IPS-NIHi7 (cell line): ENCODE results near the gene OLFML2A.
A peak's percentile ranks its signal among the peaks of the same experiment; 100 is the strongest.

Experiments used
- DNase-seq: peaks from one replicate; pipeline ENCODE4 v3.0.0; 2012; ENCODE audit warnings: mixed read lengths; ENCODE audit errors: extremely low spot score

OLFML2A gene

DNA sequence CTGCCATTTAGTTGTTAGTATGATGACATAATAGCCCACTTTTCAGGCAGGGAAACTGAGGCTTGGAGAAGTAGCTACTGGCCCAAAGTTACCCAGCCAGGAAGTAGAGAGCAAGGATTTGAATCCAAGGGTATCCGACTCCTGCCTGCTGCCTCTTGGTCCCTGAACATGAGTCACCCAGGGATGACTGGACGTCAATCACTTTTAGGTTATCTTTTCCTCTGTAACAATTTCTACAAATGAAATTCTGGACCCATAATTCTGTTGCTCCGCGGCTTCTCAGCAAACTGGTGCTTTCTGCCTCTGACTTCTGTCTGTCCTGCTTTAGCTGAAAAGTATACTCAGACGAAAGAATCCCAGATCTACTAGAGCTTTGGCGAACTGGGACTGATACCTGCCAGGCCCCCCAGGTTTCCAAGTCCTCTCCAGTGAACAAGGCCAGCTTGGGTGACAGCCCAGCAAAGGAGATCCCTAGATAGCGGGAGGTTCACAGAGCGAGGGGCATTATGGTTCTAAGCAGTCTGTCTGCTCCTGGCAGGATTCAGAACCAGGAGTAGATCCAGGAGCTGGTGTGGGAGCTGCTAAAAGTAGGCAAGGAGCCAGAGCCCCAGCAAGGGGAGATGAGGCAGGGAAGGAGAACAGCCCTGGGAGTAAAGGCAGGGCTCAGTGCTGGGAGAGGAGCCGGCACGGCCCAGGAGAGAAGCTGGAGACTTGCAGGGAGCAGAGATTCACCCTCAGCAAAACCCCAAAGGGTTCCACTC, 20.6 kb downstream of the OLFML2A start:
- DNase-seq: no peak

DNA sequence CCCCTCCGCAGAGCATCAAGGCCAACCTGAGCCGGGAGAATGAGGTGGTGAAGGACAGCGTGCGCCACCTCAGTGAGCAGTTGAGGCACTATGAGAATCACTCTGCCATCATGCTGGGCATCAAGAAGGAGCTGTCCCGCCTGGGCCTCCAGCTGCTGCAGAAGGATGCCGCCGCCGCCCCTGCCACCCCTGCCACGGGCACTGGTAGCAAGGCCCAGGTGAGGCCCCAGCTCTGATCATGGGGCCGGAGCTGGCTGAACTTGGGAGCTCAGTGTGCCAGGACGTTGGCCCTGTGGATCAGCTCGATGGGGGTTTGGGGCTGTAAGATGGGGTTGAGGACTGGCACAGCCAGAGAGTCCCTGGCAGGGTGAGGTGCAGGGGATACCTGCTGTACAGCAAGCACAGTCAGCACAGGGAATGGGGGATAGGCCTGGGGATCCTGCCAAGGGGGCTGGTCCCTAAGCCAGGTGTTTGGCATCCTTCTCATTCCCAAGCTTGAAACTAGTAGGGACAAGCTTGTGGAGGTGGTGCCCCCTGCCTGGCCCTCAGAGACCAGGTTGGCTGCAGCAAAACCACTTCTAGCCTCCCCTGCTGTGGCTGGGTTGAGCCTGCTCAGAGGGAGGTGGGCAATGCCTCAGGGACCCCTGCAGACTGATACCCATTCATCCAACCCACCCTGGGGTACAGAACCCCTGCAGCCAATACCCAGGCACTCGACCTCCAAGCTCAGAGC, 22.5 kb downstream of the OLFML2A start:
- no peak for DNase-seq

DNA sequence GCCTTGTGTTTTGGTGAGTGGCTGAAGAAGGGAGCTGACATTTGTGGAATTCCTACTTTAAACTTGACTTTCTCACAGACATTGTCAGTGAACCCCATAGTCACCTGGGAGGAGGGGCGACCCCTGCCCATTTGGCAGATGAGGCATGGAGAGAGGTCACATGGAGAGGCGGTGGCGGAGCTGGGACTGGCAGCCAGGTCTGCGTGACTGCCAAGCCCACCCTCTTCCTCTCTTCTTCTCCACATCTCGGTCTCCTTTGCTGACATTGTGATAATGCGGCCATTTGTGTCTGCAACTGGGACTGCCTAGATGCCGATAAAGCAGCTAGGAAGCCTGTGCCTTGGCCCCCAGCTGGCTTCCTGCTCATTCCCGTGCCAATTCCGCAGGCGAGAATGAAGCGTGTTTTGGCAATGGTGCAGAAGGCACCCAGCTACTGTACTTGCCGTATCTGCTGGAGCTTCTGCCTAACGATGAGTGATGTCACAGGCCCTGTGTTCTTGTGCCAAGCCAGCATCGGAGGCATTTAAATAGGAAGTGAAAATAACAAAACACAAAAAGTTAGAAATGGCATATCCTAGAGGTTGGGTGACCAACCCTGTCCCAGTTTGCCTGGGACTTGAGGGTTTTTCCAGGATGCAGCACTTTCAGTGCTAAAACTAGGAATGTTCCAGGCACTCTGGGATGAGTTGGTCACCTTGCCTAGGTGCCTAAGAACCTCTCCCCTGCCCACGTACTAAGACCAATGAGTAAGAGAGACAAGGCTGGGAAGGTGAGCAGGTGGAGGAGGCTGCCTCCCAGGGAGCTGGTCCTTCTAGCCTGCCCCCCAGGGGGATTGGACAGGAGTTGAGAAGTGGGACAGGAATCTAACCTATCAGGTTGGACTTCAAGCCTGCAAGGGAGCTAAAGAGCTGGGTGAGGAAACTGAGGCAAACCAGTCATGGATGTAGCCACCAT, 23.6 kb downstream of the OLFML2A start:
- DNase-seq: no peak

DNA sequence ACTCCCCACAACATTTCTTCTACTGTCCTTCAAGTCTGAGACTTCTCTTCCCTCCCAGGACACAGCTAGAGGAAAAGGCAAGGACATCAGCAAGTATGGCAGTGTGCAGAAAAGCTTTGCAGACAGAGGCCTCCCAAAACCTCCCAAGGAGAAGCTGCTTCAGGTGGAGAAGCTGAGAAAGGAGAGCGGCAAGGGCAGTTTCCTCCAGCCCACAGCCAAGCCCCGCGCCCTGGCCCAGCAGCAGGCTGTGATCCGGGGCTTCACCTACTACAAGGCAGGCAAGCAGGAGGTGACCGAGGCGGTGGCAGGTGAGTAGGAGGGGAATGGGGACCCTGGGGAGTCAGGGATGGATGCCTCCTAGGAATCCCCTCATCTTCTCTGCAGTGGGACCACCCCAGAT, 24.4 kb downstream of the OLFML2A start:
- DNase-seq: no peak

DNA sequence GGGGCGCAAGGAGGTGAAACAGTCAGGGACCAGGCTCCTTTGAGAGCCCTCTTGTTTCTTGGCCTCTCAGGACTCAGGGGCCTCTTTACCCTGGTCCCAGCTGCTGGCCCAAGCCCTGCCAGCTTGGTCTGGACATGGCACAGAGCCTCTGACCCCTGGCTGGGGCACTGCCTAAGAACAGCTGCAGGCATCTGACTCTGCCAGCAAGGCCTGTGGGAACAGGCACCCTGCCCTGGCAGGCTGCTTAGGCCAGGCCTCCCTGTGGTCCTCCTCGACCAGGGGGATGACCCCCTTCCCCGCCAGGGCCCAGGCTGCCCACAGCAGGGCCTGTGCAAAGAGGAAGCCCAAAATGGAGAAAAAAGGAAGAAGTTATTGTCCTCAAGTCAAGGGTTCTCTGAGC, 25.5 kb downstream of the OLFML2A start:
- no peak for DNase-seq

DNA sequence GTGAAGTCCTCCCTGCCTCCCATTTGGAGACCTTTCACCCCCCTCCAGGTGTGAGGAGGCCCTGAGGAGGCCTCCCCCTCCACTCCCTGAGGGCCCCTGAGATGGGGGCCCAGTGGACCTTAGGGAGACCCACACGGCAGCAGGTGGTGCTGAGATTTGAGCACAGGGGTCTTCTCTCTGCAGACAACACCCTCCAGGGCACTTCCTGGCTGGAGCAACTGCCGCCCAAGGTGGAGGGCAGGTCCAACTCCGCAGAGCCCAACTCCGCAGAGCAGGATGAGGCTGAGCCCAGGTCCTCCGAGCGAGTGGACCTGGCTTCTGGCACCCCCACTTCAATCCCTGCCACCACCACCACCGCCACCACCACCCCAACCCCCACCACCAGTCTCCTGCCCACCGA, 27.0 kb downstream of the OLFML2A start:
- DNase-seq: no peak

DNA sequence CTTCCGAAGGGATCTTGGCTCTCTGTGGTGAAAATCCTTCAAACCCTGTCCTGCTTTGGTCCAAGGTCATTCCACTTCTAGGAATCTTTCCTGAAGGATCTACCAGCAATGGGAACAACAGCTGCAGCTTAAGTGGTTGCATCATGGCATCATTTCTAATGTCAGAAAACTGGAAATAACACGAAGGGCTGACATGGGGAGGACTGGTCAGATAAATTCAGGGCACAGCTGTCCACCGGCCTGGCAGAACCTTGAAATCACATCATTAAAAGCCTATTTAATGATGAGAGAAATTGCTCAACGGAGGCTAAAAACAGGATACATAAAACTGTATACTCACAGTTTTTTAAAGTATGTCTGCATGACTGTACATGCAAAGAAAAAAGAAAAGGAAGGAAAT, 28.3 kb downstream of the OLFML2A start:
- no peak for DNase-seq

DNA sequence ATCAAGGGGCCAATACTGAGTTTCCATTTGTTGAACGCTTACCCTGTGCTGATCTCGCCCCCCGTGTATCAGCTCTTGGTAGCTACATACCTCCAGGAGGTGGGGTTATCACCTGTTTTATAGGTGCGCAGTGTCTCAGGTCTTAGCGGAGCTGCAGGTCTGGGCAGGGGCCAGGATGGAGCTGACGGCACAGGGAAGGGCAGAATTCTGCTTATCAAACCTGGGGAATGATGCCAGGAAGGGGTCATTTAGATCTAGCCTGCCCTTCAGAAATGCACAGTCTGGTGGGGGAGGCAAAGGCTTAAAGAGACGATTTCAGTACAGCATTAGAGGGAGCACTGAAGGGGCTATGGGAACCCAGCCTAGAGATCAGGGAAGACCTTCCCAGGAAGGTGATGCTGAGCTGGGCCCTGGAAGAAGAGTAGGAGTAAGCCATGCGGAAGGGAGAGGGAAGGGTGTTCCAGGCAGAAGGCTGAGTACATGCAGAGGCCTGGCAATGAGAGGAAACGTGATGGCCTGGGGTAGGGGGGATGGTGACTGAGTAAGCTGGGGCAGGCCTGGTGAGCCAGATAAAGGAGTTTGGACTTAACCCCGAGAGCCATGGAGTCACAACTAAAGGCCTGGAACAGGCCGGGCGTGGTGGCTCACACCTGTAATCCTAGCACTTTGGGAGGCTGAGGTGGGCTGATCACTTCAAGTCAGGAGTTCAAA, 31.5 kb downstream of the OLFML2A start:
- DNase-seq: no peak

DNA sequence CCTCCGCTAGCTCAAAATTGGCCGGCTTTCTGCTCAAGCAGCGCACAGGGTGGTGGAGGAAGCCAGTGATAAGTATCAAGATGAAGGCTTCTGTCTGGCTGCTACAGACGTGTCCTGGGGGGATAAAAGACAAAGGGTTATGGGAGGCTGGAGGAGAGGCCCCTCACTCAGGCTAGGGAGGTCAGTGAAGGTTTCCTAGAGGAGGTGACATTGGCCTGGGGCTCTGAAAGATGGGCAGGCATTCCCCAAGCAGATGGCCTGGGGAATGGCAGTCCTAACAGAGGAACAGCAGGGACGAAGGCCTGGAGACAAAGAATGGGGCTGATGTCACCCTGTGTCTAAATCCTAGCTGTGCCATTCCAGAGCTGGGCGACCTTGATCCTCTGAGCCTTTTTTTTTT, 32.3 kb downstream of the OLFML2A start:
- no peak for DNase-seq

DNA sequence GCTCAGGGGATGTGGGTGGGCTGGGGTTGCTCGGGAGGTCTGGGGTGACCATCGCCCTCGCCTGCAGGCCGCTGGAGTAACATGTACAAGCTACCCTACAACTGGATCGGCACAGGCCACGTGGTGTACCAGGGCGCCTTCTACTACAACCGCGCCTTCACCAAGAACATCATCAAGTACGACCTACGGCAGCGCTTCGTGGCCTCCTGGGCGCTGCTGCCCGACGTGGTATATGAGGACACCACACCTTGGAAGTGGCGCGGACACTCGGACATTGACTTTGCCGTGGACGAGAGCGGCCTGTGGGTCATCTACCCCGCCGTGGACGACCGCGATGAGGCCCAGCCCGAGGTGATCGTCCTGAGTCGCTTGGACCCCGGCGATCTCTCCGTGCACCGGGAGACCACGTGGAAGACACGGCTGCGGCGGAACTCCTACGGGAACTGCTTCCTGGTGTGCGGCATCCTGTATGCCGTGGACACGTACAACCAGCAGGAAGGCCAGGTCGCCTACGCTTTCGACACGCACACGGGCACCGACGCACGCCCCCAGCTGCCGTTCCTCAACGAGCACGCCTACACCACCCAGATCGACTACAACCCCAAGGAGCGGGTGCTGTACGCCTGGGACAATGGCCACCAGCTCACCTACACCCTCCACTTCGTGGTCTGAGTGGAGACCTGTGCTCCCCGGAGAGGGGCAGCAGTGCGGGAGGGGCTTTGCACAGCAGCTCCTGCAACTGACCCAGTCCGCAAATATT, 33.0 kb downstream of the OLFML2A start:
- DNase-seq: no peak

DNA sequence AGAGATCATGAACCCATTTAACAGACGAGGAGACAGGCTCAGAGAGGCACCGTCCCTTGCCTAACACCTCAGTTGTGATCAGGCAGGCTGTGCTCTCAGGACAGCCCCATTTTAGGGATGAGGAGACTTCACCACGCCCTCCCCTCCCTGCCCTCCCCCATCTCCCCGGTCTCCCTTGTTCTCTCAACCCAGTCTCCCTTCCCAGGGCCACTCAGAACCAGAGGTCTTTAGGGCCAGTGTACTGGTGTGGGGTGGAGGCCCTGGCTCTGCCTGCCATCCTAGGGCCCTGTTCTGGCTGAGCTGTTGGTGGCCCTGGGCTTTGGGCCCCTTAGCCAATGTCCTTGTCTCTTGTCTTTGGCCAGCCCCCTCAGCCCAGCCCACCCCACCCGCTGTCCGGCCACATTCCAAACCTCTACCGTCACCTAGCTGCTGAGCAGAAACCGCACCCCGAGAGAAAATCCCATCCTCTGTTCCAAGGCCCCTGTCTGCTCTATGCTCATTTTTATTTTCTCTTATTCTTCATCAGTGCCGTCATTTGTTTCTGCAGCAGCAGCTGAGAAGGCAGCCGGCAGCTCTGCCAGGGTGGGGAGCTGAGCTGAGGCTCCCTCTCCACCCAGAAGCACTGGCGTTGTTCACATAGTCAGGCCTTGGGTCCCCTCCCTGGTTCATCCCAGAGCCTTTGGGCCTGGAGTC, 33.9 kb downstream of the OLFML2A start:
- DNase-seq: peak; percentile 94

DNA sequence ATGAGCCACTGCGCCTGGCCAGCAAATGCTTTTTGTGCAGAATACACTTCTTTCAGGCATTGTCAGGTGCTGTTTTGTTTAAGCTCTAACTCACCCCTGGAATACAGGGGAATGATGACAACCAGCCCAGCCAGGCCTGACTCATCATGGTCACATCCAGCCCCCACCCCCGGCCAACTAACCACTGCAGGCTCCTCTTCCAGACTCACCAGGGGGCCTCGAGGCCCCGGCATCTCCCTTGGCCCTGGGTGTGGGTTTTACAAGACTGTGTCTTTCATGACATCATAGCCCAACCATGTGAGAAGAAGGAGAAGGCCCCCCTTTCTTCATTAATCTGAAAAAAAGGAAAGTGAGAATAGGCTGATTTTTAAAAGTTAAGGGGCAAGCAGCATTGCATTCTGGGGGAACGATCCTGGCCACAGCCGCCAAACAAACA, 35.5 kb downstream of the OLFML2A start:
- peak; percentile 81 for DNase-seq

DNA sequence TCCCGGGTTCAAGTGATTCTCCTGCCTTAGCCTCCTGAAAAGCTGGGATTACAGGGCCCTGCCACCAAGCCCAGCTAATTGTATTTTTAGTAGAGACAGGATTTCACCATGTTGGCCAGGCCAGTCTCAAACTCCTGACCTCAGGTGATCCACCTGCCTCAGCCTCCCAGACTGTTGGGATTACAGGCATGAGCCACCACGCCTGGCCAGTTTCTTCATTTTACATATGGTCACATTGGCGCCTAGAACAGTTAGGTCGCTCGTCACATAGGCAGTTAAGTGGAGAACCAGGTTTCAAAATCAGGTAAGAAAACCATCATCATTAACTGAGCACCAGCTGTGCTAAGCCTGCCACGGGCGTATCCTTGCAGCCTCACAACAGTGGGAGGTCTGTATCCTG, 36.1 kb downstream of the OLFML2A start:
- DNase-seq: no peak

DNA sequence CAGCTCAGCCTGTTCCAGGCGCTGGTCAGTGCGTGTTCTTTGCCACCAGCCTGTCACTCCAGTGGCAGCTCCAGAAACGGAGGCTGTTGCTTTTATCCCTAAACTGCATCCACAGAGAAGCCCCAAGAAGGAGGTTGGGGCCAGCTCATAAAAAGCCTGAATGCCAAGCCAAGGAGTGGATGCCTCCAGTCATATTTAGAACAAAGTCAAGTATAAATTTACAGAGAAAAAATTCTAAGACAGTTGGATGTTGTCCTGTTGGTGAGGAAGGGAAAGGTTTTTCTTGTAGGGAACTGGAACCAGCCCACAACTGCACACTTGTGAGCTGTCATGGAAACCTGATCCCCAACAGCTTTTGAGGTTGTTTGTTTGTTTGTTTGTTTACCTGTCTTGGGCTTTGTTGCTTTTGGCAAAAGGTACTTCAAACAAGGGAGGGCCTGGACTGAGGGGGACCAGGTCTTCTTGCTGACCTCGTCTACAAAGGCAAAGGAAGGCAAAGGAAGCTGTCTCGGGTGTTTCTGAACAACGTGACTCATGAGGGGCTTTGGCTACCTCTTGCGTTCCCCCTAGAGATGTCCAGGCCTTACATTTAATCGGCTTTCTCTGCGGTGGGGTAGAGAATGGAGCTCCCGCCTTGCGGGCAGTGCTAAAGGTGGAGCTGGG, 36.7 kb downstream of the OLFML2A start:
- no peak for DNase-seq

DNA sequence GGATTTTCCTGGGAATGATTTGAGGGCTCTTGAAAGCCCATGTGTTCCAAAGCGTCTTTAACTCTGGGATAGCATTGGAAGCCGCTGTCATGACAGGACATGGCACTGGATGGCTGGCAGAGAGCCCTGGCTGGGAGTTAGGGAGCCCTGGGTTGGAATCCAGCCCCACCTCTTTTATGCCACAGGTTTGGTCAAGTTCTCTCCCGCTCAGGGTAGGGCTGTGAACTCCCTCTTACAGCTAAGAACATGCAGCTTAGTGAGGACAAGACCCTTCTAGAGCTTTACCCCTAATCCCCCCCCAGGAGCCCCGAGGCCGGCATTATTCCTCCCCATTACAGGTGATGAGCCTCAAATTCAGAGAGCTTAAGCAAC, 37.2 kb downstream of the OLFML2A start:
- no peak for DNase-seq

DNA sequence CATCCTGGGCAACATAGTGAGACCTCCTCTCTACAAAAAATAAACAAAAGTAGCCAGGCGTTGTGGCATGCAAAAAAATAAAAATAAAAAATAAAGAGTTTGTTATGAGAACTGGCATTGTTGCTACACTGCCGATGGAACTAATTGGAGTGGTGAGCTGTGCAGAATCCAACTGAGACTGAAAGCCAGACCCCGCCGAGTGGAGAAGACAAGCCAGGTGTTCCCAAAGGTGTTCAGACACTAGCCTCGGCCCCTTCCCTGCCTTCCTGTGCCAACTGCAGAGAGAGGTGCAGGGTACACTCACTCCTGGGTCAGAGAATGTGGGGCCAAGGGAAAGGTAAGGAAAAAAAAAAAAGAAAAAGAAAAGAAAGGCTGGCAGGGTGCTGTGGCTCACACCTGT, 38.7 kb downstream of the OLFML2A start:
- DNase-seq: no peak

DNA sequence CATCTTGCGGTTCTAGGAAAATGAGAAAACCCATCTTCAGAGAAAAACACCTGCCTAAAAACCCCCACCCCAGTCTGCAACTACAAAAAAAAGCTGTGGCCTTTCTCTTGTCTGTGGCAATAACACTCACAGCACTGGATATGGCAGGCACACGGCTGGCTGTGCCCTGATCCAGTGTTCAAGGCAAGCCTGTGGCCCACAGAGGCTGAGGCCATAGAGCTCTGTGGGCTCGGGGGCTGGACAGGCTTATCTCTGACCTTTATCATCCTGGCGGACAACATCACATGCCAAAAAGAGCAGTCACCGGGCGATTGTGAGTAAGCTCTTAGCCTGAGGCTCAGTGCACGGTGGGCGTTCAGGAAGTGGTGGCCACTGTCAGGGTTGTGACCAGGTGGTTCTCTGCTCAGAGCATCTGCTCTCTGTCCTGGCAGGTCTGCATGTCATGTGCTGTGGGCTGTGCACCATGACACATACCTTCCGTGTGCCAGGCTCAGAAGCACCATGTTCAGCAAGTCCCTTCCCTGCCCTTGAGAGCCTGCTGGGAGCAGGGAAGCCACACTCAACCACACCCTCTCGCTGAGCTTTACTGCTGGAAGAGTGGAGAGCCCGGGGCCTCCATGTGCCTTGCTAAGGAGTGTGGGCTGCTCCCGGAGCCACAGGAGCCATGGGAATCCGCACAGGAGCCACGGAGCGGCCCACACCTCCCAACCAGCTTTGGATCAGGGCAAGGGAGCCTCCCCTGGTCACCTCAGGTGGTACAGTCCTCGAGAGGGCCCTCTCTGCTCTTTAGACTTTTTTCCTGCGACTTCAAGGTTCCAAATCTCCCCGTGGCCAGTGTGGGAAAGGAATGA, 41.7 kb downstream of the OLFML2A start:
- peak; percentile 43 for DNase-seq

DNA sequence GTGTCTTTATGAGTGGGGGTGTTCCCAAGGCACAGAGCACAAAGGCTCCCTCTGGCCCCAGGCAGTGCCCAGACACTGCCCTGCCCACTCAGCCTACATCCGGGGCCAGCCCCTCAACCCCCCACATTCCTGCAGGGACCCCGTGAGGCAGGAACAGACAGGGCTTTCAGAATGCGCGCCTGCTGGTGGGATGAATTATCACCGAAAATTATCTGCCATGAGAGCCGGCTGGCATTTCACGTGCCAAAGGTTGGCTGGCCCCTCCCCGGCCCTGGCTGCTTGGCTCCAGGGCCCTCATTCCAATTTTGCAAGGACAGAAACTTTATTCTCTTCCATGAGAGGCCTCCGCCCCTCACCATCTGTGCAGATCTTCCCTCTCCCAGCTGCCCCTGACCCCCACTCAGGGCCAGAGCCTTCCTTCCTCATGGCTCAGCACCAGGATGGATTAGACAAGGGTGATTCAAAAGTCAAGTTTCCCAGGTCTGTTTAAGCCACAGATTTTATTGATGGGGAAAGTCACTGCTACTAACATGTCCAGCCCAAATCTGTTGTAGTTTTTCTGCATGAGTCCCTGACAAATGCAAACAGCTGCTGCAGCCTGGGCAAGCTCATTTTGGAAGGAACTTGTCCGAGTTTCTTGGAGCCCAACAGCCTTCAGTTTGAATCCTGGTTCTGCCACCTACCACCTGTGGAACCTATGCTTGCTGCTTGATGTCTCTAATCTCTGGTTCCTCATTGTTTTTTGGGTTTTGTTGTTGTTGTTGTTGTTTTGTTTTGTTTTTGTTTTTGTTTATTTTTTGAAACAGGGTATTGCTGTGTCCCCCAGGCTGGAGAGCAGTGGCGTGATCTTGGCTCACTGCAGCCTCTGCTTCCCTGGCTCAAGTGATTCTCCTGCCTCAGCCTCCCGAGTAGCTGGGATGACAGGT, 44.0 kb downstream of the OLFML2A start:
- no peak for DNase-seq
